NCI-H1930 (cell line): ENCODE results near the gene NPIPA1.
"Not testable (repeated sequence)": the region's sequence is repeated elsewhere in the genome, so short reads cannot be mapped to it uniquely, and the experiment has no call there.

ENCODE experiments used
- DNase-seq, 2 experiments: peaks; one replicate each; lab custom pipeline; 2025; lab: John Stamatoyannopoulos, UW

Gene NPIPA1

DNA sequence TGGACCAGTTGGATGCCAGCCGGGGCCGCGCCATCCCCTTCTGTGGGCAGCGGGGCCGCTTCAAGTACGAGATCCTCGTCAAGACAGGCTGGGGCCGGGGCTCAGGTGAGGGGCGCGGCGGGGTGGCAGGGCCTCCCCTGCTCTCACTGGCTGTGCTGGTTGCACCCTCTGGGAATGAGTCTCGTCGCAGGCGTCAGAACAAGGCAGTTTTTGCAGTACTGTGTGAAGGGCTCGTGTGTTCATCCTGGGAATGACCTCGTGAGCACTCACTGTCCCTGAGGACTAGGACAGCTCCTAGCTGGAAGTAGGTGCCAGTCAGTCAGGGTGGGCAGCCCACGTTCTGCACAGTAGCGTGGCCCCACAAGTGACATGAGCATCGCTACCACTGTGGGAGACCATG, 6.3 kb upstream of the NPIPA1 start:
- DNase-seq: not testable (repeated sequence)

DNA sequence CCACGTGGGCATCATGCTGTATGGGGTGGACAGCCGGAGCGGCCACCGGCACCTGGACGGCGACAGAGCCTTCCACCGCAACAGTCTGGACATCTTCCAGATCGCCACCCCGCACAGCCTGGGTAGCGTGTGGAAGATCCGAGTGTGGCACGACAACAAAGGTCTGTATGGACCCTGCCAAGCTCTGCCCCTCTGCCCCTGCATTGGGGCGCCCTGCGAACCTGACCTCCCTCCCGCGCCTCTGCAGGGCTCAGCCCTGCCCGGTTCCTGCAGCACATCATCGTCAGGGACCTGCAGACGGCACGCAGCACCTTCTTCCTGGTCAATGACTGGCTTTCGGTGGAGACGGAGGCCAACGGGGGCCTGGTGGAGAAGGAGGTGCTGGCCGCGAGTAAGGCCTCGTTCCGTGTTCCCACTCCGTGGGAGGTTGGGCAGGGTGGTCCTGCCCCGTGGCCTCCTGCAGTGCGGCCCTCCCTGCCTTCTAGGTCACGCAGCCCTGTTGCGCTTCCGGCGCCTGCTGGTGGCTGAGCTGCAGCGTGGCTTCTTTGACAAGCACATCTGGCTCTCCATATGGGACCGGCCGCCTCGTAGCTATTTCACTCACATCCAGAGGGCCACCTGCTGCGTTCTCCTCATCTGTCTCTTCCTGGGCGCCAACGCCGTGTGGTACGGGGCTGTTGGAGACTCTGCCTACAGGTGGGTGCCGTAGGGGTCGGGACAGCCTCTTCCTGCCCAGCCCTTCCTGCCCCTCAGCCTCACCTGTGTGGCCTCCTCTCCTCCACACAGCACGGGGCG, 4.5 kb upstream of the NPIPA1 start:
- DNase-seq: not testable (repeated sequence)

DNA sequence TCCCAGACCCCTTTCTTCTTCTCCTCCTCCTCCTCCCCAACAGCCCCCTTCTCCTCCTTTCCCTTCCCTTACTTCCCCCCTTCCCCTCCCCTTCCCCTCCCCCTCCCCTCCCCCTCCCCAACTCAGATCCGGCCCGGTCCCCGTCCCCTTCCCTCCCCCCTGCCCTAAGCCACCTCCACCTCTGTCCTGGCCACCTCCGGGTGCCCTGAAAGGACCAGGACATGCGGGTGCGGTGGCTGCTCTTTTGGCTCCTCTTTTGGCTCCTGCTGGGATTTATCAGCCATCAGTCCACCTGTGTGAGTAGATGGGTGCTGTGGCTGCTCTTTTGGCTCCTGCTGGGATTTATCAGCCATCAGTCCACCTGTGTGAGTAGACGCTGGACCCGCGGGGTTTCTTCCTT, 751 bp downstream of the NPIPA1 start:
- DNase-seq: not testable (repeated sequence)

DNA sequence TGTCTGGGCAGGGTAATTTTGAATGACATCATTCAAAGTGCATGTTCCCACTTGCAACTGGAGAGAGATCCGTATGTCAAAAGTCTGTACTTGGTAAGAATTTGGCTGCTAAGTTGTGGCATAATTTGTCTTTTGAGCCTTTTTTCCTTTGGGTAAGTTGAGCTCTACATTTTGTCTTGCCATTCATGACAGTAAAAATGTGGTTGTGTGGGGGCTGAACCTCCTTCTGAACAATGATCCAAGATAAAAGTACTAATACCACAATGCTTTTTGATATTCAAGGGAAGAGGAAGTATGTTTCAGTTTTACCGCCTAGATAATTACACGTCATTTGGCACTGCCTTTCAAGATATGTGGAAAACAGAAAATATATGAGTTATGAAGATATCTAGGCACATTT, 5.4 kb downstream of the NPIPA1 start:
- not testable (repeated sequence) for DNase-seq

- DNase-seq: no peak
Observed at GRCh38 chr16:14955546-14956231, 18.4 kb downstream of the NPIPA1 start.

- DNase-seq: no peak
Observed at GRCh38 chr16:14957576-14958322, 20.5 kb downstream of the NPIPA1 start.

GRCh38 chr16:14958323-14958600, 21.0 kb downstream of the NPIPA1 start:
- no peak for DNase-seq

- DNase-seq: peak in 1 of 2 experiments; percentile 34
Observed at GRCh38 chr16:14958970-14959369, 21.7 kb downstream of the NPIPA1 start.

DNA sequence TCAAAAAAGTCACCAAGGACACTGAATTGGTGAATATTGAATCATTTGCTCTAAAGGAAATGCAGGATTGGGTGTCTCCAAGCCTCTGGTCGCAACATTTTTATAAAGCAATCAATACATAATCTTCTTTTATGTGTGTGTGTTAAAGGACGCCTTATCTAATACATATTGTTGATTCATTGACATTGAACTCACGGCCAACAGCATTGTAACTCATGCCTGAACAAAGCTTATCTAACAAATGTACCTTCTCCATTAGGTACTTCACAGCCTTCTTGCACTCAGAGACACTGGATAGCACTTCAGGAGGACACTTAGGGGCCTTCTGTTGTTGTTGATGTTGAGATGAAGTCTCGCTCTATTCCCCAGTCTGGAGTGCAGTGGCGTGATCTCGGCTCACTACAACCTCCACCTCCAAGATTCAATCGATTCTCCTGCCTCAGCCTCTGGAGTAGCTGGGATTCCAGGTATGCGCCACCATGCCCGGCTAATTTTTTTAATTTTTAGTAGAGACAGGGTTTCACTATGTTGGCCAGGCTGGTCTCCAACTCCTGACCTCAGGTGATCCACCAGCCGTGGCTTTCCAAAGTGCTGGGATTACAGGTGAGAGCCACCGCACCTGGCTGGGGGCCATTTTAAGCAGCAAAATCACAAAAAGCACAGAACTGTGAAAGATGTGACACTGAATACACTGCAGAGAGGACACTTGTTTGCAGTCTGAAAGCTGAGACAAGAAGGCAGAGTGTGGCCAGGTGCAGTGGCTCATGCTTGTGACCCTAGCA, 24.4 kb downstream of the NPIPA1 start:
- DNase-seq: no peak

- DNase-seq: no peak
Observed at GRCh38 chr16:14963281-14964173, 26.3 kb downstream of the NPIPA1 start.

- DNase-seq: no peak
Observed at GRCh38 chr16:14965328-14965727, 28.1 kb downstream of the NPIPA1 start.

- DNase-seq: not testable (repeated sequence)
Observed at GRCh38 chr16:14969795-14970194, 32.6 kb downstream of the NPIPA1 start.

GRCh38 chr16:14971621-14972228, 34.5 kb downstream of the NPIPA1 start:
- not testable (repeated sequence) for DNase-seq

GRCh38 chr16:14973785-14974322, 36.6 kb downstream of the NPIPA1 start:
- DNase-seq: not testable (repeated sequence)

DNA sequence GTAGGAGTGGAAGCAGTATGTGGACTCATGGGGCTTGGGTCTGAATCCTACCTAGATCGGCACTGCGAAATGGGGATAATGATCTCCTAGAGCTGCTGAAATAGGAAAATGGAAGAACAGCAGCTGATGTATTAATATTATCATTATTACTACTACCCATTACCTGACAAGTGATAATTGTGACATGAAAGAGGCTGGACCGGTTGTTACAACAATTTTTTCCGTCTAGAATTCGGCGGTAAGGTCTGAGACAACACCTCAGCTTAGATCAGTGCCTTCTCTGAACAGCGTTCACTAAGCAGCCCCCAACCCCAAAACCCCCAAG, 37.0 kb downstream of the NPIPA1 start:
- DNase-seq: not testable (repeated sequence)

- peak; percentile 94 to 98 for DNase-seq
Observed at GRCh38 chr16:14974656-14975417, 37.6 kb downstream of the NPIPA1 start, which contains the start of gene PDXDC1. PDXDC1 (plus strand) TSS chr16:14975026; CDS start chr16:14975200, 174 bp downstream.

DNA sequence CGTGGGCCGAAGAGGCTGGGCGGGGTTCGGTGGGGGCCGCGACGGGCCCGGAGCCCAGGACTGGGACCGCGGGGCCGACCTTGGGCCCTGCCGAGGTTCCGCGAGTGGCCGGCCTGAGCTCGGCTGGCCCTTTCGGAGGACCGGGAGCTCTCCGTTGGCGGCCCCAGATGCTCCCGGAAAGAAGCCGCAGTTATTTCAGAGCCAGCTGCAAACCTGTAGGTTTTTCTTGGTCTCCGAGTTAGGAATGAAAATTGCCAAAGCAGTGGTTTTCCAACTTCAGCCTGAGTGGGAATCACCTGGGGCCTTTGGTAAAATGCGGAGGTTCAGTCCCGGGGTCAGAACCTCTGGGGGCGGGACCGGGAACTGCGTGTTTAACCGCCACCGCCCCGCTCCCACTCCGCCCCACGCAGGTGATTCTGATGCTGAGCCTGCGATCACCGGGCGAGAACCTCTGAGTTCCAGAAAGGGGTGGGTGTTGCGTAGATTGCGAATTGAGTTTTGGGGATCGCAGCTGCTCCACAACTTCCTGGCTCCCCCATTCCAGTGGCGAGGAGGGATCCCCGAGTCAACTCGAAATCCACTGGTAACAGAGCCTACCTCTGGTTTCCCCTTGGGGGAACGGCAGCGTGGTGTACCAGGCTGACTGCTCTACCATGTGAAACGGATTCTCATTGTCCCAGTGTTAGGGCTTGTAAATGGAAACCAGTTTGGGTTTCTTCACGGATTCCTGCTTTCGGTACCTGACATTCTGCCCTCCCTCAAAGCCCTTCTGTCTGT, 38.4 kb downstream of the NPIPA1 start:
- DNase-seq: not testable (repeated sequence)

- not testable (repeated sequence) for DNase-seq
Observed at GRCh38 chr16:14976971-14977736, 39.9 kb downstream of the NPIPA1 start.
